Spleen (tissue), 11 donors: ENCODE measurements around the gene WNT7A. TPM values are rescaled to one million over a fixed set of nuclear protein-coding genes. Genes with fewer than 3 reads are reported as not detected.

Source experiments
- DNase-seq: peaks from one replicate; pipeline ENCODE4 v3.0.0-alpha.2; 2020
- H3K27ac ChIP-seq, 8 donors: fragments of 200-600 bp; sonication (generic) in 7 of 8; 1 replicate in 4 of 8; 2 replicates in 4 of 8; pipeline versions ENCODE4 v1.5.0 to v1.8.0; 2016 to 2021; ENCODE audit warnings: inconsistent platforms in 4 of 8, mild to moderate bottlenecking in 4 of 8, moderate library complexity in 1 of 8
- H3K27me3 ChIP-seq, 7 donors: fragments of 200-600 bp; sonication (generic) in 6 of 7; replicated peaks in 1 of 7; 1 replicate in 4 of 7; 2 replicates in 3 of 7; pipeline versions ENCODE4 v1.5.0 to v1.8.0; 2016 to 2021; ENCODE audit warnings: inconsistent platforms in 3 of 7, mild to moderate bottlenecking in 1 of 7
- H3K36me3 ChIP-seq, 6 donors: fragments of 200-600 bp; sonication (generic) in 5 of 6; 1 replicate in 4 of 6; 2 replicates in 2 of 6; pipeline versions ENCODE4 v1.5.0 to v1.8.0; 2016 to 2021; ENCODE audit warnings: inconsistent platforms in 2 of 6
- H3K4me1 ChIP-seq, 6 donors: fragments of 200-600 bp; sonication (generic) in 5 of 6; 1 replicate in 3 of 6; 2 replicates in 3 of 6; pipeline versions ENCODE4 v1.5.0 to v1.8.0; 2016 to 2021; ENCODE audit warnings: inconsistent platforms in 3 of 6
- H3K4me3 ChIP-seq, 8 donors: fragments of 200-600 bp; sonication (generic) in 7 of 8; 1 replicate in 4 of 8; 2 replicates in 4 of 8; pipeline versions ENCODE4 v1.5.0 to v1.8.0; 2016 to 2021; ENCODE audit warnings: inconsistent platforms in 4 of 8, mild to moderate bottlenecking in 4 of 8, moderate library complexity in 2 of 8
- H3K9me3 ChIP-seq, 8 donors: fragments of 200-600 bp; sonication (generic) in 7 of 8; 1 replicate in 4 of 8; 2 replicates in 4 of 8; pipeline versions ENCODE4 v1.5.0 to v1.8.0; 2016 to 2021; ENCODE audit warnings: inconsistent platforms in 4 of 8
- POLR2A ChIP-seq, 3 donors: fragments of 450-650 bp; IDR thresholded peaks; one replicate each; pipeline ENCODE4 v1.5.1; 2017; ENCODE audit warnings: antibody characterized with exemption in 3 of 3, mild to moderate bottlenecking in 1 of 3
- POLR2AphosphoS5 ChIP-seq, 3 donors: sonication (generic); formaldehyde crosslinking; IDR thresholded peaks; one replicate each; pipeline ENCODE4 v1.5.1; 2017; ENCODE audit warnings: antibody characterized with exemption in 3 of 3
- WGBS, 5 donors: extraction: QIAGEN DNeasy Blood & Tissue Kit in 3 of 5; methylation state at CpG; one replicate each; pipeline versions ENCODE4 v1.1.5 to v1.1.7; 2013 to 2018; 5-methylcytosine and 5-hydroxymethylcytosine counted together
- intact Hi-C: fragments of 100-400 bp; cut with DNase I; formaldehyde crosslinking; loops from one replicate; pipeline ENCODE4 v1.15.0; 2023; ENCODE audit warnings: low total_unique reads
- polyA plus RNA-seq, 3 donors: library from polyadenylated mRNA; stranded (reverse); fragments of 200-250 nt; gene quantifications; one replicate each; pipeline ENCODE4 v1.2.1, GENCODE V29; 2013
- total RNA-seq, 7 donors: library from RNA; depleted of rRNA in 3 of 7; stranded (reverse); fragments of >200 nt in 3 of 7; fragmentation: NEBNext Ultra II Directional in 4 of 7; extraction: Animal tissue kit (Norgen Biotek cat#: 25700) in 4 of 7; gene quantifications; one replicate each; pipeline versions ENCODE4 v1.1.0 to v1.2.1, GENCODE V29; 2016 to 2021
- TF ChIP-seq, protein P1 (sequence below), 11 experiments: fragments of 200-600 bp in 7 of 11; fragments of 450-650 bp in 4 of 11; sonication (generic) in 4 of 11; IDR thresholded peaks in 8 of 11; conservative IDR thresholded peaks in 3 of 11; 1 replicate in 7 of 11; 2 replicates in 4 of 11; pipeline versions ENCODE4 v1.4.0 to v1.8.0; 2016 to 2021; ENCODE audit warnings: antibody characterized with exemption in 11 of 11, inconsistent platforms in 4 of 11, mild to moderate bottlenecking in 1 of 11
- donor health status: healthy with polysubstance abuse.
- donor health status: DM: no; HTN: no; CAD: no; lungs with moderate emphysema.
- donor health status: DM: no; HTN: no; CAD: no.
- donor health status: Bipolar disorder and iron deficiency.
- donor health status: healthy.
- donor health status: DM: no; HTN: no; CAD: no.
- donor health status: DM: yes; HTN: yes; CAD: no.

Gene WNT7A
- total and polyA plus RNA-seq, 10 donors = 0.52 to 6.3 (median 2.0) TPM

DNA sequence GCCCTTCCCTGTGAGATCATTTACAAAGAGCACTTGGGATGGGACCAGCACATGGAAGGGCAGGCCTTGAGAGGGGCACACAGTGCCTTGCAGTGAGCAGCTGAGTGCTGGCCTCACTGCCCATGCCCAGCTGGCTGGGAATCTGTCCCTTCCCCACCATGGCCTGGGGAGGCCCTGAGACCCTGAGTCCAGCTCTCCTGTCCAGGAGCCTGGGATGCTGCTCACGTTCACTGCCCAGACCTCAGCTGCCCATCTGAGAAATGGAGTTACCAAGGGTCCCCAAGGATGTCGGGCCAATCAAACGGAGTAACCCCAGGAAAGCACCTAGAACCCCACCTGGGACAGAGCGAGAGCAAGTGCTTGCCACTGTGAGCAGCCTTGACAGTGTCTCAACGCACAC, 35.6 kb downstream of the WNT7A start:
- Histone ChIP-seq H3K27me3 (peaks cover 0 to 15% (median 0%) of the 10 kb centered on the region in 7 donors), H3K36me3 (no peaks in the 10 kb centered on the region), H3K27ac (no peak overlapping the region), H3K4me1 (peaks cover 0 to 15% (median 4%) of the 10 kb centered on the region in 6 donors), H3K4me3 (no peak overlapping the region), H3K9me3 (no peaks in the 10 kb centered on the region)
- WGBS, 5 donors = 84 to 97% (median 91%) methylated on average over 4 to 5 of the region's 5 CpGs
- peak; percentile 54 for DNase-seq
- intact Hi-C loops = no loop called here
- TF ChIP-seq POLR2A (IDR thresholded peaks at IDR 0.05) (no peak), POLR2AphosphoS5 (IDR thresholded peaks at IDR 0.05) (no peak)
- TF ChIP-seq, protein P1, sequence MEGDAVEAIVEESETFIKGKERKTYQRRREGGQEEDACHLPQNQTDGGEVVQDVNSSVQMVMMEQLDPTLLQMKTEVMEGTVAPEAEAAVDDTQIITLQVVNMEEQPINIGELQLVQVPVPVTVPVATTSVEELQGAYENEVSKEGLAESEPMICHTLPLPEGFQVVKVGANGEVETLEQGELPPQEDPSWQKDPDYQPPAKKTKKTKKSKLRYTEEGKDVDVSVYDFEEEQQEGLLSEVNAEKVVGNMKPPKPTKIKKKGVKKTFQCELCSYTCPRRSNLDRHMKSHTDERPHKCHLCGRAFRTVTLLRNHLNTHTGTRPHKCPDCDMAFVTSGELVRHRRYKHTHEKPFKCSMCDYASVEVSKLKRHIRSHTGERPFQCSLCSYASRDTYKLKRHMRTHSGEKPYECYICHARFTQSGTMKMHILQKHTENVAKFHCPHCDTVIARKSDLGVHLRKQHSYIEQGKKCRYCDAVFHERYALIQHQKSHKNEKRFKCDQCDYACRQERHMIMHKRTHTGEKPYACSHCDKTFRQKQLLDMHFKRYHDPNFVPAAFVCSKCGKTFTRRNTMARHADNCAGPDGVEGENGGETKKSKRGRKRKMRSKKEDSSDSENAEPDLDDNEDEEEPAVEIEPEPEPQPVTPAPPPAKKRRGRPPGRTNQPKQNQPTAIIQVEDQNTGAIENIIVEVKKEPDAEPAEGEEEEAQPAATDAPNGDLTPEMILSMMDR (IDR thresholded peaks at IDR 0.05 in 8 of 11, conservative IDR thresholded peaks at IDR 0.05 in 3 of 11) = no peak

DNA sequence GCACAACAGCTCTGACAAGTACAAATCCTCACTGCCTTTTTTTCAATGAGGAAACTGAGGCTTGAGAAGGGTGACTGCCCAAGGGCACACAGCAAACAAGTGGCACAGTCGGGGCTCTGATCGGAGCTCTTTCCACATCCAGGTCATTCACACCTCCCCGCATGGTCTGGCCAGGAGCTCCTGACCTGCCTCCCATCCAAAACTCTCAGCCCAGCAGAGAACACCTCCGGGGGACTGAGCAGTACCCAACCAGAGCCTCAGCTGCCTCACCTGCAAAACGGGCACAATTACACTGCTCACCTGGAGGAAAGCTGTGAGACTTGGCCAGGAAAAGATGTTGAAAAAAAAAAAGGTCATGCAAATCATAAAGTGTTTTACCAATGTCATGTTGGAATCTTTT, 36.5 kb downstream of the WNT7A start:
- intact Hi-C loops = no loop called here
- DNase-seq = peak; percentile 54
- Histone ChIP-seq H3K36me3 (no peaks in the 10 kb centered on the region), H3K9me3 (no peaks in the 10 kb centered on the region), H3K27ac (no peak overlapping the region), H3K4me3 (no peak overlapping the region), H3K27me3 (peaks cover 0 to 17% (median 0%) of the 10 kb centered on the region in 7 donors), H3K4me1 (peaks cover 0 to 15% (median 4%) of the 10 kb centered on the region in 6 donors)
- TF ChIP-seq, protein P1 (IDR thresholded peaks at IDR 0.05 in 8 of 11, conservative IDR thresholded peaks at IDR 0.05 in 3 of 11) = no peak
- TF ChIP-seq POLR2A (IDR thresholded peaks at IDR 0.05) (no peak), POLR2AphosphoS5 (IDR thresholded peaks at IDR 0.05) (no peak)
- 78 to 85% (median 80%) methylated on average over 5 of the region's 5 CpGs for WGBS, 5 donors

DNA sequence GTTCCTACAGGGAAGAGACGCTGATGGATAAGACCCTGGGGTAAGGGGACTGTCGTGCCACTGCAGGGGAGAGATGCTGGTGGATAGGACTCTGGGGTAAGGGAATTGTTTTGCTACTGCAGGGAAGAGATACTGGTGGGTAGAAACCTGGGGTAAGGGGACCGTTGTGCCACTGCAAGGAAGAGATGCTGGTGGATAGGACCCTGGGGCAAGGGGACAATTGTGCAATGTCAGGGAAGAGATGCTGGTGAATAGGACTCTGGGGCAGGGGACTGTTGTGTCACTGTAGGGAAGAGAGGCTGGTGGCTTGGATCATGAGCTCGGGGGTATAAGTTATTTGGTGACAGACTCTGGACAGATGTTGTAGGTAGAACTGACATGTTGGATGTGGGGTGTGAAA, 37.6 kb downstream of the WNT7A start:
- Histone ChIP-seq H3K27me3 (peaks cover 0 to 27% (median 0%) of the 10 kb centered on the region in 7 donors), H3K4me3 (no peak overlapping the region), H3K9me3 (no peaks in the 10 kb centered on the region), H3K4me1 (peaks cover 0 to 14% (median 4%) of the 10 kb centered on the region in 6 donors), H3K27ac (no peak overlapping the region), H3K36me3 (no peaks in the 10 kb centered on the region)
- no peak for TF ChIP-seq POLR2AphosphoS5 (IDR thresholded peaks at IDR 0.05)
- TF ChIP-seq, protein P1 (IDR thresholded peaks at IDR 0.05 in 8 of 11, conservative IDR thresholded peaks at IDR 0.05 in 3 of 11) = no peak
- TF ChIP-seq POLR2A (IDR thresholded peaks at IDR 0.05) = no peak
- 59 to 86% (median 80%) methylated on average over 4 of the region's 4 CpGs for WGBS, 5 donors
- DNase-seq = peak; percentile 11
- intact Hi-C loops = no loop called here

DNA sequence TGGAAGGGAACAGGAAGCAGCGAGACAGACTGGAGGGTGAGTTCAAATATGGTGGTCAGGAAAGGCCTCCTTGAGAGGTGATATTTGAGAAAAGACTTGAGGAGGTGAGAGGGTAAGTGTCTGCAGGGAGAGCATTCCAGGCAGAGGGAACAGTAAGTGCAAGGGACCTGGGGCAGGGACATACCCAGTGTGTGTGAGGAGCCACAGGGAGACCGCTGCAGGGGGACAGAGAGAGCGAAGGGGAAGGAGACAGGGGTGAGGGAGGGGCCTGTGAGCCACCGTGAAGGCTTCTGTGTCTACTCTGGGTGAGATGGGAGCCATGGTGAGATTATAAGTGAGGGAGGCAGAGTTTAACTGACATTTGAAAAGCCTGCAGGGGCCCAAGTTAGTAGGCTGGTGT, 38.0 kb downstream of the WNT7A start:
- DNase-seq = peak; percentile 49
- no peak overlapping the region for H3K4me3 ChIP-seq
- H3K27me3 ChIP-seq = peaks cover 0 to 28% (median 0%) of the 10 kb centered on the region in 7 donors
- no peaks in the 10 kb centered on the region for H3K9me3 ChIP-seq
- H3K4me1 ChIP-seq = peaks cover 0 to 10% (median 2%) of the 10 kb centered on the region in 6 donors
- TF ChIP-seq, protein P1 (IDR thresholded peaks at IDR 0.05 in 8 of 11, conservative IDR thresholded peaks at IDR 0.05 in 3 of 11) = no peak
- TF ChIP-seq POLR2AphosphoS5 (IDR thresholded peaks at IDR 0.05) (no peak), POLR2A (IDR thresholded peaks at IDR 0.05) (no peak)
- H3K36me3 ChIP-seq = no peaks in the 10 kb centered on the region
- H3K27ac ChIP-seq = no peak overlapping the region
- intact Hi-C loops = no loop called here
- WGBS, 5 donors = 65 to 82% (median 79%) methylated on average over 4 of the region's 4 CpGs
